Body of pancreas (tissue), 4 donors: ENCODE data around the gene ITGB6.

Experiments used
- CTCF ChIP-seq, 7 experiments: fragments of 450-650 bp in 4 of 7; fragments of 200-600 bp in 3 of 7; sonication (generic) in 3 of 7; IDR thresholded peaks; one replicate each; pipeline ENCODE4 v1.5.1; 2016 to 2019; ENCODE audit warnings: antibody characterized with exemption in 7 of 7
- POLR2A ChIP-seq, 3 donors: fragments of 450-650 bp; IDR thresholded peaks; one replicate each; pipeline ENCODE4 v1.6.1; 2016; ENCODE audit warnings: antibody characterized with exemption in 3 of 3, mild to moderate bottlenecking in 2 of 3

- TF ChIP-seq CTCF (IDR thresholded peaks at IDR 0.05) (no peak), POLR2A (IDR thresholded peaks at IDR 0.05) (no peak)
Observed at GRCh38 chr2:160180172-160180571, 19.9 kb downstream of the ITGB6 start.
